Stimulated activated CD4-positive, alpha-beta T cell treated with anti-CD3 and anti-CD28 coated beads, Interleukin-15, amount 100 ng/mL, for 1 hour (primary cell): Measurements from ENCODE around the gene MIF.
A peak's percentile ranks its signal among the peaks of the same experiment; 100 is the strongest.
"Not testable (repeated sequence)": the region's sequence is repeated elsewhere in the genome, so short reads cannot be mapped to it uniquely, and the experiment has no call there.

Source experiments
- DNase-seq, 2 donors: peaks; one replicate each; pipeline ENCODE4 v3.0.0-alpha.2; 2020; ENCODE audit warnings: low read depth in 1 of 2, low spot score in 1 of 2

MIF gene

GRCh38 chr22:23900227-23900626, 6.0 kb downstream of the MIF start:
- DNase-seq = not testable (repeated sequence)

- DNase-seq = no peak
These were observed 7.4 kb downstream of the MIF start for GRCh38 chr22:23901600-23901999.

- DNase-seq = no peak
These were observed 9.3 kb downstream of the MIF start for GRCh38 chr22:23903328-23903971.

GRCh38 chr22:23904573-23905254, 10.5 kb downstream of the MIF start:
- no peak for DNase-seq

- no peak for DNase-seq
These were observed 12.5 kb downstream of the MIF start for GRCh38 chr22:23906641-23907040.

GRCh38 chr22:23907423-23907822, 13.2 kb downstream of the MIF start:
- not testable (repeated sequence) for DNase-seq

GRCh38 chr22:23908587-23909205, 14.5 kb downstream of the MIF start:
- no peak for DNase-seq

- DNase-seq = no peak
These were observed 15.2 kb downstream of the MIF start for GRCh38 chr22:23909296-23909898.

- DNase-seq = no peak
These were observed 16.5 kb downstream of the MIF start for GRCh38 chr22:23910496-23911190.

- no peak for DNase-seq
These were observed 17.3 kb downstream of the MIF start for GRCh38 chr22:23911318-23911980.

GRCh38 chr22:23912293-23912903, 18.2 kb downstream of the MIF start:
- DNase-seq = no peak

- no peak for DNase-seq
These were observed 19.1 kb downstream of the MIF start for GRCh38 chr22:23913306-23913660.

- peak; percentile 97 to 99 for DNase-seq
These were observed 19.6 kb downstream of the MIF start for GRCh38 chr22:23913661-23914353.

- no peak for DNase-seq
These were observed 21.1 kb downstream of the MIF start for GRCh38 chr22:23915290-23915689.

- DNase-seq = not testable (repeated sequence)
These were observed 26.1 kb downstream of the MIF start for GRCh38 chr22:23920267-23920611.

- not testable (repeated sequence) for DNase-seq
These were observed 27.5 kb downstream of the MIF start for GRCh38 chr22:23921586-23922201.

- DNase-seq = no peak
These were observed 28.7 kb downstream of the MIF start for GRCh38 chr22:23922921-23923320.

- no peak for DNase-seq
These were observed 30.9 kb downstream of the MIF start for GRCh38 chr22:23925020-23925606.

- DNase-seq = no peak
These were observed 32.4 kb downstream of the MIF start for GRCh38 chr22:23926561-23926960.
